GM18951 (cell line): ENCODE results near the gene TASP1.
"Not testable (repeated sequence)": the region's sequence is repeated elsewhere in the genome, so short reads cannot be mapped to it uniquely, and the experiment has no call there.

Source experiments
- POLR2A ChIP-seq: IDR thresholded peaks from 4 replicates; pipeline ENCODE4 v1.6.1; 2011; ENCODE audit warnings: mild to moderate bottlenecking; ENCODE audit not compliant: insufficient read length, insufficient read depth; ENCODE audit errors: extremely low read depth
- in situ Hi-C: fragments of 300-500 bp; cut with MboI; formaldehyde crosslinking; loops from one replicate; pipeline ENCODE4 v1.12.0; 2022; ENCODE audit warnings: low sequenced_read_pairs, mixed read lengths, inconsistent platforms; ENCODE audit not compliant: unreplicated experiment

TASP1 gene

DNA sequence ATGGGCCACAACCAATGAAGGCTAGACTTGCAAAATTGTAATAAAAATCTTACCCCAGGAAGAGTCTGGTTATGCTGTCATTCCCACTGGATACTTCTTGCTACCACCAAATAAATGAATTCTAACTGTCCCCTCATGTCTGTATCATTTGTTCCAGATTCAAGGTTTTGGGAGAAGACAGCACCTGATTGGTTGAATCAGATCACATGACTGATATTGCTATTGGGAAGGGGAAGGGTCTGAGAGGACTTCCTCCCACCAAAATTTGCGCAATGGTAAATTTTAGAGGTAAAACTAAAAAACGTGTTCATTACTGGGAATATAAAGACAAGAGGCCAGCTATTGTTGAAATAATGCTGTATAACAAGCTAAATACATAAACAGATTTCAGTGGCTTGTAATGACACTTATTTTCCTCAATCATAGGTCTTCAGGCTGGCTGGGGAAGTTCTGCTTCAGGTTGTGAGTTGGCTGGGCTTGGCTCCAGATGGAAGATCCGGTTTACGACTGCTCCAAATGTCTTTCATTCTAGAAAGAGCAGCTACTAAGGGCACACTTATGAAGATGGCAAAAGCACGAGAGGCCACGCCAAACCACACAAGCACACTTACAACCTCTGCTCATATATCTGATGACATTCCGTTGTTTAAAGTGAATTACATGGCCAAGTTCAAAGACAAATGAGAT, 27.1 kb upstream of the TASP1 start:
- no peak for TF ChIP-seq POLR2A
- in situ Hi-C loops = no loop called here

- in situ Hi-C loops = no loop called here
- TF ChIP-seq POLR2A = no peak
Measured at GRCh38 chr20:13661070-13661685, 22.4 kb upstream of the TASP1 start.

DNA sequence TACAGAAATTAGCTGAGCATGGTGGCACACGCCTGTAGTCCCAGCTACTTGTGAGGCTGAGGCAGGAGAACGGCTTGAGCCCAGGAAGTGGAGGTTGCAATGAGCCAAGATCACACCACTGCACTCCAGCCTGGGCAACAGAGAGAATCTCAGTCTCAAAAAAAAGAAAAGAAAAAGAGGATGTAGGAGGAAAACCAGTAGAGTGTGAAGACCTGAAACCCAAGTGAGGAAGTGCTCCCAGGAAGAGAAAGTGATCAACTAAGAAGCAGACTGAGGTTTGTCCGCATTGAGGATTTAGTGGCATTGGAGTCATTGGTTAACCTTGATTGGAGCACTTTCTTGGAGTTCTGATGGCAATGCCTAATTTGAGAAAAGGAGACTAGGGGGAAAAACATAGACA, 20.6 kb upstream of the TASP1 start:
- in situ Hi-C loops = no loop called here
- no peak for TF ChIP-seq POLR2A

DNA sequence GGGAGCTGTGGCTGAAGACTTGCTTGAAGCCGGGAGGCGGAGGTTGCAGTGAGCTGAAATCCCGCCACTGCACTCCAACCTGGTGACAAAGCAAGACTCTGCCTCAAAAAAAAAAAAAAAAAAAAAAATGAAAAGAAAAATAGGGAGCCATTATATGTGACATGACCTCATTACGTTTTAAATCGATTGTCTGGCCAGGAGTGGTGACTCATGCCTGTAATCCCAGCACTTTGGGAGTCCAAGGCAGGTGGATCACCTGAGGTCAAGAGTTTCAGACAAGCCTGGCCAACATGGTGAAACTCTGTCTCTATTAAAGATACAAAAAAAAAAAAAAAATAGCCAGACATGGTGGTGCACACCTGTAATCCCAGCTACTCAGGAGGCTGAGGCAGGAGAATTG, 19.3 kb upstream of the TASP1 start:
- in situ Hi-C loops = not testable (repeated sequence)

DNA sequence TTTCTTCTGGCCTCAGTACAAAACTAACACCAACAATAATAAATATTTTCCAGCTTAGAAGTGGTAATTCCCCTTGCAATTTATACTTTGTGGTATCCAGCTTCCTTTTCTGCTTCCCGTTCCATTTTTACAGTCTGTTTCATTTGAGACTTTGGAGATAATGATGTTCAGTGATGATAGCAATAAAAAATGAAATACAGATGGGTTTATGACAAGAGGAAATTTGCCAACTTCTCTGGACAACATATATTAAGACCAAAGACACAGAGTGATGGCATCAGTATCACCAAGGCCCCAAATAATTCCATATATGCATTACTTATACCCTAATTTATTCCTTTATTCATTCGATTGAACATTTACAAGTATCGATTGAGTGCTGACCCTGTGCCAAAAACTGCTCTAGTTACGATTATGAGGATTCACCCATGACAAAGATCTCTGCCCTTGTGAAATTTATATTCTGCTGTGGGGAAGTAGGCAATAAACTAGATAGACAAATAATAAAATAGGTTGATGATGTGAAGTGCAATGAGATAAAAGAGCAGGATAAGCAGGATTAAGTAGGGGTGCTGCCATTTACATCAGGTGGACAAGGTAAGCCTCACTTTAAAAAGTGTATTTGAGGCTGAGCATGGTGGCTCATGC, 18.1 kb upstream of the TASP1 start:
- TF ChIP-seq POLR2A = no peak
- in situ Hi-C loops = no loop called here

- TF ChIP-seq POLR2A = no peak
- in situ Hi-C loops = no loop called here
Measured at GRCh38 chr20:13654463-13655023, 15.8 kb upstream of the TASP1 start.

DNA sequence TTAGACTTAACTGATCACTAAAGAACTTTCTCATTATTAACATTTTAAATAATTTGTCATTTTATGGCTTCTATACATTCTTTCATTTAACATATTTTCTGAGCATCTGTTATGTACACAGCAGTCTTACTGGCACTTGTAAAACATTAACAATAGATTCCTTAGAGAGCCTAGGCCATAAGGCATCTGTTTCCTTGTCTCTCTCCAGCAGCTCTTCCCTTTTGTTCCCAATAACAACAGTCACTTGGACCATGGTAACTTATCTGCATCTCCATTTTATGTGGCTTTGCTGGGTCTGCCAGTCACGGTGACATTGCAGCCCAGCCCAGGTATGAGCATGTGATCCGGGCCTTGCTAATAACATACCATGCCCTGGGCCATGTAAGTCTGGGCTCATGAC, 11.7 kb upstream of the TASP1 start:
- in situ Hi-C loops = no loop called here
- TF ChIP-seq POLR2A = no peak

DNA sequence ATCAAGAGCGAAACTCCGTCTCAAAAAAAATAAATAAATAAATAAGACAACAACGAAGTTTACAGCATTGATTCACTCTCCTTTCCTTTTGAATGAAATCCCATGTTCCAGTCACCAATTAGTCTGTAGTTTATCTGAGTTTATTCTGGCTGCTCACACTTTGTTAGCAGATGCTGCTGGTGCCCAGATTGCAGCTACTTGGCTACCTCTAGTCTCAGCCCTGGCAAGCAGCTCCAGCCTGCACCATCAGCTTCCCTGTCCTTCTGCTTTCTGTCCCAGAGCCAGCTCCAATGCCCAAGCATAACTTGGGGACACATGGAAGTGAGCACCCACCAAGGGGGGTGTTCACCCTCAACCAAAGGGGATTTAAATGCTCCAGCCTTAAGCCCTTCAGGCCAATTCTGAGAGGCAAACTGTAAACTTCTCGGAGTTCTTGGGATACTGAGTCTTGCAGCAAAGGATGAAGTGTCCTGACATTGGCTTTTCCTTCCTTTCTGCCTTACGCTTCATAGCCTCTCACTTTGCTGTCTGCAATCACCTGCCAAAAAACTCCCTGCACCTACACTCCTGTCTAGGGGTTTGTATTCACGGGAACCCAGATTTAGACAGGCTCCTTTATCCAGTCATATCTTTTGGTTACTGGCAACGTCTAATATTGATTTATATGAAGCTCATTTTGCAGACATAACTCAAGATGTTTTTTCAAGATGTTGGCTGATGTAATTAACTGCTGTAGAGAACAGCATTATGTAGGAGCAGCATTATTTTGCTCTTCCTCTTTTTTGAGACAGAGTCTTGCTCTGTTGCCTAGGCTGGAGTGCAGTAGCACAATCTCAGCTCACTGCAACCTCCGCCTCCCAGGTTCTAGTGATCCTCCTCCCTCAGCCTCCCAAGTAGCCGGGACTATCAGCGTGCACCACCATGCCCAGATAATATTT, 9.8 kb upstream of the TASP1 start:
- TF ChIP-seq POLR2A = no peak
- in situ Hi-C loops = no loop called here

- no peak for TF ChIP-seq POLR2A
- in situ Hi-C loops = no loop called here
Measured at GRCh38 chr20:13644010-13644409, 5.3 kb upstream of the TASP1 start.

DNA sequence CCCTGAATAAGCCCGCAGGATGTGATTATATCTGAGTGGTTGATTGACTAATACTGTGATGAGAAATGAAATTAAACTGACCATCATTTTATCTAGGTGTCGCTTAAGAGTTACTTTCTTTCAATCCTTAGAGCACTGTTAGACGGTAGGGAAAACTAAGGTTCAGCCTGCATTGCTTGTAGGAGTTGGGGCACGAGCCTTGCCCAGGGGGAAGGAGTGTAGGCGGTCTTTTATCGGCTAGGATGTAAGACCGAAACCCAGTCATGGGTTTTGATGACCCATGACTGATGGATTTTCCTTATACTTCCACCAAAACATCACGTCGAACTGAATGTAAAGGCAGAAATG, 392 bp upstream of the TASP1 start:
- in situ Hi-C loops = no loop called here

GRCh38 chr20:13638162-13638495, 603 bp downstream of the TASP1 start:
- in situ Hi-C loops = no loop called here
- no peak for TF ChIP-seq POLR2A

More for the DNA sequence above, 392 bp upstream of the TASP1 start:
- no peak for TF ChIP-seq POLR2A

DNA sequence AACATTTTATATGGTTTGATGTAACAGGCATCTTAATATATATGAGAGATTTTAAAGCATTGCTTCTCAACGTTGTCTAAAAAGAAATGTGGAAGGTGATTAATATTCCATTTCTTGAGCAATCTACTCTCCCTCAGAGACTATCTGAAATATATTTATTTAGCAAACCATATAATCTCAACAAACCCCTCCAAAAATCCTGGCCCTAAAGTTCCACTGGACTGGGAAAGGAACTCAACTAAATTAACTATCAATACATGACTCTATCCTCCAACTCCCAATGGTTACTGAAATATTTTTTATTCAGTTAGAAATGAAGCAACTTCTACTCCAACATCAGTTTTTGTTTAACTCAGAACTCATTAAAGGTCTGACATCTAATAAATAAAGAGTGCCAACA, 6.3 kb downstream of the TASP1 start:
- in situ Hi-C loops = no loop called here
- no peak for TF ChIP-seq POLR2A

DNA sequence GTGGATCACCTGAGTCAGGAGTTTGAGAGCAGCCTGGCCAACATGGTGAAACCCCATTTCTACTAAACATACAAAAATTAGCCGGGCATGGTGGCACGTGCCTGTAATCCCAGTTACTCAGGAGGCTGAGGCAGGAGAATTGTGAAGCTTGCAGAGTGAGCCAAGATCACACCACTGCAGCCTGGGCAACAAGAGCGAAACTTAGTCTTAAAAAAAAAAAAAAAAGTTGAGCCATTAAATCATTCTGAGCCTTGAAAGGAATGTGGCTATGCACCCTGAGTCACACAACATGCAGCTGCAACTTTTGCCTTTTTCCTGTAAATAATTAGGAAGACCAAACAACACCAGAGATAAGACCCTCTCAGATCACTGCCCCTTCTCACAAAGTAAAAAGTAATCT, 11.2 kb downstream of the TASP1 start:
- in situ Hi-C loops = not testable (repeated sequence)

DNA sequence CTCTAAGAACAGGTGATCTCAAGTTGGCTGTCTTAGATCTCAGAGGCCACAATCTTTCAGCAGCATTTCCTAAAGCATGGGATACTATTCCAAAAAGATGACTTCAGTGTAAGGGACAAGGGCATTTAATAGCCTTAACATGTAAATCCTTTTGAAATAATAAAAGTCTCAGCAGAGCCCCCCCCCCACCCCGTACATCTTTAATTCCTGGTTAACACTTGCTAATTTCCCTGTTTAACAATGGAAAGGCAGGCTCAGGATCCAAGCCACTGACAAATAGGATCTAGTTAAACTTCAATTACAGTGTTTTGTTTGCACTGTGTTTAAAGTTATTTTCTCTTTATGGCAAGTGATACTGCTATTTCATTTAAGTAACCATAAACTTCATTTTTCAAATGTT, 12.0 kb downstream of the TASP1 start:
- TF ChIP-seq POLR2A = no peak
- in situ Hi-C loops = no loop called here
